SJCRH30 (cell line): ENCODE data around the gene MAML3. TPM values are rescaled to one million over a fixed set of nuclear protein-coding genes. Genes with fewer than 3 reads are reported as not detected.

Experiments
- DNase-seq, 2 experiments: peaks; one replicate each; pipeline ENCODE4 v3.0.0-alpha.2; 2015 to 2020
- H3K27ac ChIP-seq: fragments of 250-450 bp; sonication (Bioruptor Pico); 2 replicates; pipeline ENCODE4 v1.5.1; 2020; ENCODE audit warnings: mild to moderate bottlenecking, moderate library complexity
- H3K27me3 ChIP-seq: fragments of 250-450 bp; sonication (Bioruptor Pico); 2 replicates; pipeline ENCODE4 v1.5.1; 2020; ENCODE audit warnings: mild to moderate bottlenecking, moderate library complexity
- H3K36me3 ChIP-seq: fragments of 250-450 bp; sonication (Bioruptor Pico); 2 replicates; pipeline ENCODE4 v1.5.1; 2020; ENCODE audit warnings: mild to moderate bottlenecking, moderate library complexity
- H3K4me1 ChIP-seq: fragments of 250-450 bp; sonication (Bioruptor Pico); 2 replicates; pipeline ENCODE4 v1.5.1; 2020; ENCODE audit warnings: mild to moderate bottlenecking, moderate library complexity
- H3K4me3 ChIP-seq: fragments of 250-450 bp; sonication (Bioruptor Pico); 2 replicates; pipeline ENCODE4 v1.5.1; 2020; ENCODE audit warnings: mild to moderate bottlenecking, moderate library complexity
- H3K9me3 ChIP-seq: fragments of 250-450 bp; sonication (Bioruptor Pico); replicated peaks from 2 replicates; pipeline ENCODE4 v1.5.1; 2020; ENCODE audit warnings: mild to moderate bottlenecking, moderate library complexity
- total RNA-seq: library from RNA; depleted of rRNA; stranded (reverse); fragments of >200 nt; shearing (Covaris generic); gene quantifications from 2 replicates; pipeline ENCODE4 v1.2.3, GENCODE V29; 2014; rRNA removed

The MAML3 gene
- 0.23 and 0.42 TPM in 2 replicates for total RNA-seq

- no peaks in the 10 kb centered on the region for H3K27me3 ChIP-seq
- H3K36me3 ChIP-seq: no peaks in the 10 kb centered on the region
- no peak within 1 kb of the TSS for H3K27ac ChIP-seq
- no peaks in the 10 kb centered on the region for H3K4me1 ChIP-seq
- no peaks in the 10 kb centered on the region for H3K9me3 ChIP-seq
- DNase-seq: peak; percentile 82 to 83
- H3K4me3 ChIP-seq: peak within 1 kb of the TSS; percentile 68
Measured at GRCh38 chr4:140153718-140154571, at the start of gene MAML3. Gene MAML3 (minus strand): TSS chr4:140154184. CDS start chr4:140153327, 857 bp downstream.

GRCh38 chr4:140198942-140199341 lies 45.0 kb upstream of the MAML3 start:
- no peak overlapping the region for H3K27ac ChIP-seq
- H3K27me3 ChIP-seq: no peaks in the 10 kb centered on the region
- no peaks in the 10 kb centered on the region for H3K36me3 ChIP-seq
- DNase-seq: no peak
- no peaks in the 10 kb centered on the region for H3K4me1 ChIP-seq
- no peaks in the 10 kb centered on the region for H3K9me3 ChIP-seq
- no peak overlapping the region for H3K4me3 ChIP-seq

GRCh38 chr4:140195806-140196205 lies 41.8 kb upstream of the MAML3 start:
- Histone ChIP-seq H3K36me3 (no peaks in the 10 kb centered on the region), H3K4me3 (no peak overlapping the region), H3K27ac (no peak overlapping the region), H3K4me1 (no peaks in the 10 kb centered on the region), H3K9me3 (no peaks in the 10 kb centered on the region), H3K27me3 (no peaks in the 10 kb centered on the region)
- DNase-seq: no peak

GRCh38 chr4:140189805-140190204 lies 35.8 kb upstream of the MAML3 start:
- no peak for DNase-seq
- H3K27me3 ChIP-seq: no peaks in the 10 kb centered on the region

GRCh38 chr4:140188975-140189374 lies 35.0 kb upstream of the MAML3 start:
- DNase-seq: no peak

More at GRCh38 chr4:140189805-140190204, 35.8 kb upstream of the MAML3 start:
- Histone ChIP-seq H3K4me3 (no peak overlapping the region), H3K9me3 (no peaks in the 10 kb centered on the region), H3K4me1 (no peaks in the 10 kb centered on the region), H3K36me3 (no peaks in the 10 kb centered on the region), H3K27ac (no peak overlapping the region)

GRCh38 chr4:140187316-140187695 lies 33.3 kb upstream of the MAML3 start:
- H3K4me3 ChIP-seq: no peak overlapping the region
- no peak overlapping the region for H3K27ac ChIP-seq

More at GRCh38 chr4:140188975-140189374, 35.0 kb upstream of the MAML3 start:
- Histone ChIP-seq H3K27ac (no peak overlapping the region), H3K4me1 (no peaks in the 10 kb centered on the region), H3K27me3 (no peaks in the 10 kb centered on the region), H3K36me3 (no peaks in the 10 kb centered on the region), H3K9me3 (no peaks in the 10 kb centered on the region), H3K4me3 (no peak overlapping the region)

GRCh38 chr4:140186651-140187315 lies 32.8 kb upstream of the MAML3 start:
- H3K27ac ChIP-seq: no peak overlapping the region
- no peak for DNase-seq
- H3K27me3 ChIP-seq: no peaks in the 10 kb centered on the region
- H3K36me3 ChIP-seq: no peaks in the 10 kb centered on the region
- no peaks in the 10 kb centered on the region for H3K4me1 ChIP-seq
- no peak overlapping the region for H3K4me3 ChIP-seq
- H3K9me3 ChIP-seq: no peaks in the 10 kb centered on the region

More at GRCh38 chr4:140187316-140187695, 33.3 kb upstream of the MAML3 start:
- no peaks in the 10 kb centered on the region for H3K9me3 ChIP-seq
- H3K4me1 ChIP-seq: no peaks in the 10 kb centered on the region
- H3K27me3 ChIP-seq: no peaks in the 10 kb centered on the region
- H3K36me3 ChIP-seq: no peaks in the 10 kb centered on the region
- DNase-seq: no peak

GRCh38 chr4:140186082-140186438 lies 32.1 kb upstream of the MAML3 start:
- DNase-seq: no peak
- no peaks in the 10 kb centered on the region for H3K4me1 ChIP-seq
- H3K9me3 ChIP-seq: no peaks in the 10 kb centered on the region
- H3K36me3 ChIP-seq: no peaks in the 10 kb centered on the region
- H3K27me3 ChIP-seq: no peaks in the 10 kb centered on the region
- H3K27ac ChIP-seq: no peak overlapping the region
- no peak overlapping the region for H3K4me3 ChIP-seq

- no peaks in the 10 kb centered on the region for H3K9me3 ChIP-seq
- DNase-seq: no peak
- no peak overlapping the region for H3K27ac ChIP-seq
- H3K36me3 ChIP-seq: no peaks in the 10 kb centered on the region
- no peaks in the 10 kb centered on the region for H3K27me3 ChIP-seq
- no peak overlapping the region for H3K4me3 ChIP-seq
- H3K4me1 ChIP-seq: no peaks in the 10 kb centered on the region
Measured at GRCh38 chr4:140185412-140186081, 31.6 kb upstream of the MAML3 start.

- no peak for DNase-seq
- H3K4me1 ChIP-seq: no peaks in the 10 kb centered on the region
- H3K36me3 ChIP-seq: no peaks in the 10 kb centered on the region
- no peaks in the 10 kb centered on the region for H3K9me3 ChIP-seq
- H3K27me3 ChIP-seq: no peaks in the 10 kb centered on the region
- no peak overlapping the region for H3K4me3 ChIP-seq
- H3K27ac ChIP-seq: no peak overlapping the region
Measured at GRCh38 chr4:140183270-140183669, 29.3 kb upstream of the MAML3 start.

- no peaks in the 10 kb centered on the region for H3K9me3 ChIP-seq
- H3K27me3 ChIP-seq: no peaks in the 10 kb centered on the region
Measured at GRCh38 chr4:140180577-140180976, 26.6 kb upstream of the MAML3 start.

GRCh38 chr4:140176735-140177134 lies 22.8 kb upstream of the MAML3 start:
- Histone ChIP-seq H3K27ac (no peak overlapping the region), H3K36me3 (no peaks in the 10 kb centered on the region), H3K9me3 (no peaks in the 10 kb centered on the region), H3K4me3 (no peak overlapping the region), H3K4me1 (no peaks in the 10 kb centered on the region), H3K27me3 (no peaks in the 10 kb centered on the region)
- no peak for DNase-seq

More at GRCh38 chr4:140180577-140180976, 26.6 kb upstream of the MAML3 start:
- Histone ChIP-seq H3K4me3 (no peak overlapping the region), H3K4me1 (no peaks in the 10 kb centered on the region), H3K36me3 (no peaks in the 10 kb centered on the region), H3K27ac (no peak overlapping the region)
- no peak for DNase-seq

- Histone ChIP-seq H3K4me3 (no peak overlapping the region), H3K9me3 (no peaks in the 10 kb centered on the region), H3K27me3 (no peaks in the 10 kb centered on the region), H3K36me3 (no peaks in the 10 kb centered on the region), H3K27ac (no peak overlapping the region), H3K4me1 (no peaks in the 10 kb centered on the region)
- no peak for DNase-seq
Measured at GRCh38 chr4:140174543-140174942, 20.6 kb upstream of the MAML3 start.

- Histone ChIP-seq H3K4me1 (no peaks in the 10 kb centered on the region), H3K4me3 (no peak overlapping the region), H3K36me3 (no peaks in the 10 kb centered on the region), H3K27me3 (no peaks in the 10 kb centered on the region), H3K9me3 (no peaks in the 10 kb centered on the region), H3K27ac (no peak overlapping the region)
- DNase-seq: no peak
Measured at GRCh38 chr4:140172960-140173359, 19.0 kb upstream of the MAML3 start.

GRCh38 chr4:140170299-140170698 lies 16.3 kb upstream of the MAML3 start:
- Histone ChIP-seq H3K27ac (no peak overlapping the region), H3K4me3 (no peak overlapping the region)
- DNase-seq: no peak

More at GRCh38 chr4:140170299-140170698, 16.3 kb upstream of the MAML3 start:
- H3K4me1 ChIP-seq: no peaks in the 10 kb centered on the region
- H3K9me3 ChIP-seq: no peaks in the 10 kb centered on the region
- no peaks in the 10 kb centered on the region for H3K27me3 ChIP-seq
- no peaks in the 10 kb centered on the region for H3K36me3 ChIP-seq
